Left cardiac atrium (tissue), 4 donors: Measurements from ENCODE around the gene SYT1. TPM values are rescaled to one million over a fixed set of nuclear protein-coding genes. Genes with fewer than 3 reads are reported as not detected.
"Not testable (repeated sequence)": the region's sequence is repeated elsewhere in the genome, so short reads cannot be mapped to it uniquely, and the experiment has no call there.

Source experiments
- ATAC-seq, 2 donors: fragments of 200-7000 bp; cut with Tn5 transposase; one replicate each; pipeline ENCODE4 v1.9.1; 2020; ENCODE audit warnings: mild to moderate bottlenecking in 2 of 2, moderate library complexity in 2 of 2
- DNase-seq: peaks from one replicate; pipeline ENCODE4 v3.0.0-alpha.2; 2020
- intact Hi-C, 2 donors: fragments of 100-400 bp; cut with DNase I; formaldehyde crosslinking; loops; one replicate each; pipeline versions ENCODE4 v1.14.1 to v1.15.1; 2022 to 2023
- total RNA-seq, 2 donors: library from RNA; stranded (reverse); fragmentation: NEBNext Ultra II Directional; extraction: Animal tissue kit (Norgen Biotek cat#: 25700); gene quantifications; one replicate each; pipeline ENCODE4 v1.2.1, GENCODE V29; 2021
- donor health status: DM: no; HTN: yes; CAD: no.
- donor health status: DM: no; HTN: yes; CAD: no; lungs with severe emphysema.
- donor health status: DM: yes; HTN: yes; CAD: no.
- donor health status: Dilated cardiomyopathy.

Gene SYT1
- total RNA-seq, 2 donors from 2014 or later: 0.68 to 1.5 TPM

GRCh38 chr12:79045149-79045703 lies 180.7 kb downstream of the SYT1 start:
- ATAC-seq, DNase-seq, intact Hi-C loops: not testable (repeated sequence)

GRCh38 chr12:79046021-79046420 lies 181.4 kb downstream of the SYT1 start:
- ATAC-seq (no peak), DNase-seq (no peak)
- intact Hi-C loops: no loop called here

- DNase-seq (no peak), ATAC-seq (no peak)
- intact Hi-C loops: no loop called here
Observed at GRCh38 chr12:79048962-79049361, 184.4 kb downstream of the SYT1 start.

- ATAC-seq: no peak
- intact Hi-C loops: no loop called here
- DNase-seq: no peak
Observed at GRCh38 chr12:79053394-79053793, 188.8 kb downstream of the SYT1 start.

- ATAC-seq (no peak), DNase-seq (no peak)
- intact Hi-C loops: no loop called here
Observed at GRCh38 chr12:79055926-79056674, 191.5 kb downstream of the SYT1 start.

- intact Hi-C loops: no loop called here
- no peak for ATAC-seq
- DNase-seq: no peak
Observed at GRCh38 chr12:79056775-79057174, 192.2 kb downstream of the SYT1 start.

GRCh38 chr12:79057540-79057939 lies 193.0 kb downstream of the SYT1 start:
- ATAC-seq (no peak), DNase-seq (no peak)
- intact Hi-C loops: no loop called here

GRCh38 chr12:79058342-79058741 lies 193.8 kb downstream of the SYT1 start:
- intact Hi-C loops: no loop called here

GRCh38 chr12:79059557-79059956 lies 195.0 kb downstream of the SYT1 start:
- DNase-seq (no peak), ATAC-seq (no peak)
- intact Hi-C loops: no loop called here

More at GRCh38 chr12:79058342-79058741, 193.8 kb downstream of the SYT1 start:
- ATAC-seq (no peak), DNase-seq (no peak)

GRCh38 chr12:79063258-79063657 lies 198.7 kb downstream of the SYT1 start:
- DNase-seq (no peak), ATAC-seq (no peak)
- intact Hi-C loops: no loop called here

- ATAC-seq (no peak), DNase-seq (no peak)
- intact Hi-C loops: no loop called here
Observed at GRCh38 chr12:79067977-79068376, 203.4 kb downstream of the SYT1 start.

GRCh38 chr12:79069009-79069408 lies 204.4 kb downstream of the SYT1 start:
- ATAC-seq: no peak
- no peak for DNase-seq
- intact Hi-C loops: no loop called here

GRCh38 chr12:79071498-79071897 lies 206.9 kb downstream of the SYT1 start:
- ATAC-seq (no peak), DNase-seq (no peak)
- intact Hi-C loops: no loop called here

- DNase-seq (no peak), ATAC-seq (no peak)
- intact Hi-C loops: no loop called here
Observed at GRCh38 chr12:79073506-79073905, 208.9 kb downstream of the SYT1 start.

GRCh38 chr12:79082595-79082994 lies 218.0 kb downstream of the SYT1 start:
- no peak for DNase-seq
- ATAC-seq: no peak
- intact Hi-C loops: no loop called here

- no peak for DNase-seq
- ATAC-seq: no peak
- intact Hi-C loops: no loop called here
Observed at GRCh38 chr12:79083181-79083580, 218.6 kb downstream of the SYT1 start.

GRCh38 chr12:79085106-79085682 lies 220.6 kb downstream of the SYT1 start:
- intact Hi-C loops: no loop called here
- ATAC-seq: no peak
- no peak for DNase-seq

GRCh38 chr12:79086541-79087296 lies 222.1 kb downstream of the SYT1 start:
- DNase-seq: no peak
- intact Hi-C loops: no loop called here
- no peak for ATAC-seq

GRCh38 chr12:79098530-79098929 lies 234.0 kb downstream of the SYT1 start:
- no peak for DNase-seq
- intact Hi-C loops: no loop called here
- ATAC-seq: no peak

GRCh38 chr12:79108962-79109361 lies 244.4 kb downstream of the SYT1 start:
- DNase-seq (no peak), ATAC-seq (no peak)
- intact Hi-C loops: no loop called here
